Epithelial cell of proximal tubule (primary cell): Measurements from ENCODE around the gene DDX10. TPM values are rescaled to one million over a fixed set of nuclear protein-coding genes. Genes with fewer than 3 reads are reported as not detected.

ENCODE experiments used
- DNase-seq: peaks from one replicate; pipeline ENCODE4 v3.0.0-alpha.2; 2011; ENCODE audit warnings: low read depth
- H3K4me3 ChIP-seq: 2 replicates; pipeline ENCODE4 v1.5.1; 2011; ENCODE audit warnings: low read depth, mild to moderate bottlenecking, low read length
- CTCF ChIP-seq: conservative IDR thresholded peaks from 2 replicates; pipeline ENCODE4 v1.5.1; 2012; ENCODE audit warnings: low read depth, mild to moderate bottlenecking, low read length
- total RNA-seq: library from RNA; depleted of rRNA; stranded (reverse); fragments of >200 nt; gene quantifications from 2 replicates; pipeline ENCODE4 v1.2.3, GENCODE V29; 2015

Gene DDX10
- total RNA-seq, 1 donor from 2014 or later = 28.9 TPM

- TF ChIP-seq CTCF = no peak
- DNase-seq = no peak
- no peak overlapping the region for H3K4me3 ChIP-seq
Measured at GRCh38 chr11:108984523-108984922, 319.7 kb downstream of the DDX10 start.

GRCh38 chr11:108985236-108985944 is 320.5 kb downstream of the DDX10 start:
- no peak for TF ChIP-seq CTCF
- H3K4me3 ChIP-seq = no peak overlapping the region
- DNase-seq = no peak

- no peak for TF ChIP-seq CTCF
- no peak overlapping the region for H3K4me3 ChIP-seq
- DNase-seq = no peak
Measured at GRCh38 chr11:108985945-108986279, 321.0 kb downstream of the DDX10 start.

Other genes starting within 250 kb of the DDX10 start
- 0.29 and 0.81 TPM in 2 replicates for gene C11orf65, start 197.5 kb upstream of the DDX10 start, total RNA-seq
- gene POGLUT3, start 166.7 kb upstream of the DDX10 start, total RNA-seq = 21.1 and 24.4 TPM in 2 replicates
- 6.8 and 7.8 TPM in 2 replicates for gene EXPH5, start 71.3 kb upstream of the DDX10 start, total RNA-seq